Mucosa of descending colon (tissue), 3 donors: ENCODE results near the gene THRSP. TPM values are rescaled to one million over a fixed set of nuclear protein-coding genes. Genes with fewer than 3 reads are reported as not detected.
"Not testable (repeated sequence)": the region's sequence is repeated elsewhere in the genome, so short reads cannot be mapped to it uniquely, and the experiment has no call there.

ENCODE experiments used
- ATAC-seq: fragments of 200-7000 bp; cut with Tn5 transposase; one replicate; pipeline ENCODE4 v1.9.1; 2020; ENCODE audit warnings: mild to moderate bottlenecking, moderate library complexity
- DNase-seq, 3 donors: peaks; one replicate each; pipeline ENCODE4 v3.0.0-alpha.2; 2020
- H3K36me3 ChIP-seq: fragments of 200-600 bp; one replicate; pipeline ENCODE4 v1.8.0; 2021; ENCODE audit warnings: low read depth, mild to moderate bottlenecking
- H3K4me1 ChIP-seq: fragments of 200-600 bp; one replicate; pipeline ENCODE4 v1.8.0; 2021; ENCODE audit warnings: low read depth, mild to moderate bottlenecking
- H3K4me3 ChIP-seq: fragments of 200-600 bp; one replicate; pipeline ENCODE4 v1.8.0; 2021; ENCODE audit warnings: mild to moderate bottlenecking
- H3K9me3 ChIP-seq: fragments of 200-600 bp; one replicate; pipeline ENCODE4 v1.8.0; 2021; ENCODE audit warnings: mild to moderate bottlenecking
- intact Hi-C, 2 donors: fragments of 100-400 bp; cut with DNase I in 1 of 2; cut with micrococcal nuclease in 1 of 2; formaldehyde crosslinking; loops; one replicate each; pipeline versions ENCODE4 v1.11.0 to v1.11.1; 2022; cut with DNase I, micrococcal nuclease
- total RNA-seq, 3 donors: library from RNA; stranded (reverse); fragmentation: NEBNext Ultra II Directional in 2 of 3; extraction: Animal tissue kit (Norgen Biotek cat#: 25700) in 2 of 3; gene quantifications; one replicate each; pipeline versions ENCODE4 v1.2.1 to v1.2.4, GENCODE V29; 2021 to 2023
- TF ChIP-seq, protein P1 (sequence below): fragments of 200-600 bp; IDR thresholded peaks from one replicate; pipeline ENCODE4 v1.8.0; 2022; ENCODE audit warnings: antibody characterized with exemption, mild to moderate bottlenecking
- donor health status: DM: no; HTN: no; CAD: no; lungs with moderate emphysema.
- donor health status: DM: no; HTN: no; CAD: no.
- donor health status: DM: no; HTN: yes; CAD: no.

The THRSP gene
- total RNA-seq, 3 donors from 2014 or later, result 0.41 to 0.51 TPM; not detected in 1

DNA sequence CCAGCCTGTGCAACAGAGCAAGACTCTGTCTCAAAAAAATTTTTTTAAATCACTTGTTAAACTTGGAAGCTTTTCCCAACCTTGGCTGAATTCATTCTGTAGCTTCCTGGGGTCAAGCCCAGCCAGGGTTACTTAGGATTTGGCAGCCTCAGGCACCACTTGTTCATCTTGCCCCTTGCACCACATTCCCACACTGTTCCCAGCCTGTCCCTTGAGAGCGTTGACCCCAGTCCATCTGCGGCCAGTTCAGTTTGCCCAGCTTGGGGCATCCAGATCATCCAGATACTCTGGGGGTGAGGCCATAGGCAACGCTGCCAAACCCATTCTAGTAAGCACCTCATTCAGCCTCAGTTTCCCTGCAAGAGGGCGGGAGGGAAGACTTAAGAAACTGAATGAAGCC, 8.7 kb upstream of the THRSP start:
- intact Hi-C loops, result no loop called here
- ATAC-seq (no peak), DNase-seq (no peak)
- no peak overlapping the region for H3K4me3 ChIP-seq
- TF ChIP-seq, protein P1, sequence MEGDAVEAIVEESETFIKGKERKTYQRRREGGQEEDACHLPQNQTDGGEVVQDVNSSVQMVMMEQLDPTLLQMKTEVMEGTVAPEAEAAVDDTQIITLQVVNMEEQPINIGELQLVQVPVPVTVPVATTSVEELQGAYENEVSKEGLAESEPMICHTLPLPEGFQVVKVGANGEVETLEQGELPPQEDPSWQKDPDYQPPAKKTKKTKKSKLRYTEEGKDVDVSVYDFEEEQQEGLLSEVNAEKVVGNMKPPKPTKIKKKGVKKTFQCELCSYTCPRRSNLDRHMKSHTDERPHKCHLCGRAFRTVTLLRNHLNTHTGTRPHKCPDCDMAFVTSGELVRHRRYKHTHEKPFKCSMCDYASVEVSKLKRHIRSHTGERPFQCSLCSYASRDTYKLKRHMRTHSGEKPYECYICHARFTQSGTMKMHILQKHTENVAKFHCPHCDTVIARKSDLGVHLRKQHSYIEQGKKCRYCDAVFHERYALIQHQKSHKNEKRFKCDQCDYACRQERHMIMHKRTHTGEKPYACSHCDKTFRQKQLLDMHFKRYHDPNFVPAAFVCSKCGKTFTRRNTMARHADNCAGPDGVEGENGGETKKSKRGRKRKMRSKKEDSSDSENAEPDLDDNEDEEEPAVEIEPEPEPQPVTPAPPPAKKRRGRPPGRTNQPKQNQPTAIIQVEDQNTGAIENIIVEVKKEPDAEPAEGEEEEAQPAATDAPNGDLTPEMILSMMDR, result no peak
- H3K36me3 ChIP-seq, result no peaks in the 10 kb centered on the region
- no peaks in the 10 kb centered on the region for H3K4me1 ChIP-seq
- H3K9me3 ChIP-seq, result no peaks in the 10 kb centered on the region

DNA sequence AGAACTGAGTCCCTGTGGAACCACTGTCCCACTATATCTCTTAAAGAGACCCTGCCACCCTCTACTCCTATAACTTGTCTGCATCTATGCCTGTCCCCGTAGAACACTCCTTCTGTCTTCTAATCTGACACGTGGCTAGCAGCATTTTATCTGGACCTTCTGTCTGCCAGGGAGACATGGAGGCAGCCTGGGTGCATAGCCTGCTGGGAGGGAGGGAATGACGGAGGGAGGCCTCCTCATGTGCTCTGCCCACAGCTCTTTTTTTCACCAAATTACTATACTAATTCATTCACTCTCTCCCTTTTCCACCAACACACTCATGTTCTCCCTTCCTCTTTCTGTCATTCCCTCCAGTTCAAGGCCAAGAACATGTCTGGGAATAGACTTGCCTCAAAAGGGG, 7.6 kb upstream of the THRSP start:
- TF ChIP-seq, protein P1, result no peak
- H3K4me1 ChIP-seq, result no peaks in the 10 kb centered on the region
- intact Hi-C loops, result no loop called here
- H3K36me3 ChIP-seq, result no peaks in the 10 kb centered on the region
- DNase-seq (no peak), ATAC-seq (no peak)
- no peak overlapping the region for H3K4me3 ChIP-seq
- H3K9me3 ChIP-seq, result no peaks in the 10 kb centered on the region

DNA sequence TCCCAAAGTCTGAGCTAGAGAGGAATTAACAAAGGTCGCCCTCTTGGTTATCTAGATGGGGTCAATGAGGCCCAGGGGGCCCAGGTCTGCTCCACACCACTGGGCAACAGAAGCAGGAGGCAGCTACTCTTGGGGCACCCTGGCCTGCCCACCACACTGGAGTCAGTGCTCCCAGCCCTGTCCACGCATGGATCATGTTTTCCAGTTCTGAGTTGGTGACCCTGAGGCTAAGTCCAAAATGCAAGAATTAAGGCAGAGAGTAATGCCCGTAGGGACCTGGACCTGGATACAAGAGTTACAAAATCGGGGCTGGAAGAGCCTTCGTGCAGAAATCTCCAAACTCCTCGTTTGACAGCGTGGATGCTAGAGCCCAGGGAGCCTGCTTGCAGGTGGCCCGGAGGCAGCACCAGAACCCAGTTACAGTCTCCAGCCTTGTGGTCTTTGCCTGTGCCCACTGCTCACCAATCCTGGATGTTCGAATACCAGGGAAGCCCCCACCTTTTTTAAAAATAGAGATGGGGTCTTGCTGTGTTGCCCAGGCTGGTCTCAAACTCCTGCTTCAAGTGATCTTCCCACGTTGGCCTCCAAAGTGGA, 6.1 kb upstream of the THRSP start:
- no peak for DNase-seq
- Histone ChIP-seq H3K4me1 (no peaks in the 10 kb centered on the region), H3K9me3 (no peaks in the 10 kb centered on the region), H3K4me3 (no peak overlapping the region), H3K36me3 (no peaks in the 10 kb centered on the region)
- intact Hi-C loops, result no loop called here
- TF ChIP-seq, protein P1, result no peak
- no peak for ATAC-seq

DNA sequence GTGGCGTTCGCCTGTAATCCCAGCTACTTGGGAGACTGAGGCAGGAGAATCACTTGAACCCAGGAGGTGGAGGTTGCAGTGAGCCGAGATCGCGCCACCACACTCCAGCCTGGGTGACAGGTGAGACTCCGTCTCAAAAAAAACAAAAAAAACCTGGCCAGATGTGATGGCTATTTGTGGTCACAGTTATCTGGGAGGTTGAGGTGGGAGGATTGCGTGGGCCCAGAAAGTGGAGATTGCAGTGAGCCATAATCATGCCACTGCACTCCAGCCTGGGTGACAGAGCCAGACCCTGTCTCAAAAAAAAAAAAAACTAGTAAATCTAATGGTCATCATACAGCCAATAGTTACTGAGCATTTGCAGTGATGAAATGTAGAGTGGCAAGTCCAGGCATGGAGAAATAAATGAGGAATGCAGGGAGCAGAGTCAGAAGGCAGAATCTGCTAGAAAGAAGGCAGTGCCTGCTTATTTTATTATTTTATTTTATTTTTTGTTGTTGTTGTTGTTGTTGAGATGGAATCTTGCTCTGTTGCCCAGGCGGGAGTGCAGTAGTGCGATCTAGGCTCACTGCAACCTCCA, 3.8 kb upstream of the THRSP start:
- ATAC-seq, H3K4me1 ChIP-seq, DNase-seq, intact Hi-C loops, H3K9me3 ChIP-seq, H3K4me3 ChIP-seq, H3K36me3 ChIP-seq: not testable (repeated sequence)

DNA sequence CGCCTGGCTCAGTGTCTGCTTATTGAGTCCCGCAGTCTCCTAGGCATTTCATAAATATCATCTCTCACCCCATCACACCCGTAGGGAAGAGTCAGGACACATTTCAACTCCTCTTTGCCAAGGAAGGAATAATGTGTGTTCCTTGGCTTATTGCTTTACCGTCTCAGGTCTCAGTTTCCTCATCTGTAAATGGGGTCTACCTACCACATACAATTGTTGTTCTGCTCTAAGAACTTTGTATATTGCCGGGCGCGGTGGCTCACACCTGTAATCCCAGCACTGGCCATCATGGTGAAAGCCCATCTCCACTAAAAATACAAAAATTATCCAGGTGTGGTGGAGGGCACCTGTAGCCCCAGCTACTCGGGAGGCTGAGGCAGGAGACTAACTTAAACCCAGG, 3.1 kb upstream of the THRSP start:
- intact Hi-C loops, result no loop called here
- no peak for ATAC-seq
- TF ChIP-seq, protein P1, result no peak
- no peaks in the 10 kb centered on the region for H3K4me1 ChIP-seq
- no peaks in the 10 kb centered on the region for H3K9me3 ChIP-seq
- H3K36me3 ChIP-seq, result no peaks in the 10 kb centered on the region
- H3K4me3 ChIP-seq, result no peak overlapping the region
- DNase-seq, result no peak

DNA sequence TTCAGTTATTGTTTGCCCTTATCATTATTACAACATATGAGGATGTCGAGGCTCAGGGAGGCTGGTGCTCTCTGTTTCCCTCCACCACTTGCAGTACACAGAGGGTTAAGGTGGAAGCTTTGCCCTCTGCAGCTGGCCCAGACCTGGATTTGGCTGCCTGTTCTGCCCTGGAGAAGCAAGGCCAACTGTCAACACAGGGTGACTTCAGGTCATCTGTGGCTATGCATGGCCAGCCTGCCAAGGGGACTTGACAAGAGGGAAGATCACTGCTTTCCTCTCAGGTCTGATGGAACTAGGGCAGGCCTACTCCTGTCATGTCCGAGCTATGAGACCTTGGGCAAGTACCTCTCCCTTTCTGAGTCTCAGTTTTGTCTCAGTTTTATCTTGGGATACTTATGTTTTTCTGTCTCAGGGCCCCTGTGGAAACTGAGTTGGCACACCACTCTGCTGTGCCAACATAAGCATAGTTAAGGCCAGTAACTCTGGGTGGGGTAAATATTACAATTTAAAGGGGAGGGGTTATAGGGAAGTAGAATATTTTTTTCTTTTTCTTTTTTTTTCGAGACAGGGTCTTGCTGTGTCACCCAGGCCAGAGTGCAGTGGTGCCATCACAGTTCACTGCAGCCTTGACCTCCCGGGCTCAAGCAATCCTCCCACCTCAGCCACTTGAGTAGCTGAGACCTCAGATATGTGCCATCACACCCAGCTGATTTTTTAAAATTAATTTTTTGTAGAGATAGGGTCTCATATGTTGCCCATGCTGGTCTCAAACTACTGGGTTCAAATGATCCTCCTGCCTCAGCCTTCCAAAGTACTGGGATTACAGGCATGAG, 2.4 kb upstream of the THRSP start:
- Histone ChIP-seq H3K4me3 (no peak overlapping the region), H3K4me1 (no peaks in the 10 kb centered on the region), H3K36me3 (no peaks in the 10 kb centered on the region), H3K9me3 (no peaks in the 10 kb centered on the region)
- intact Hi-C loops, result no loop called here
- ATAC-seq, result no peak
- TF ChIP-seq, protein P1, result no peak
- DNase-seq, result no peak
